HG03045 (cell line): Measurements from ENCODE around the gene CPSF3.
A peak's percentile ranks its signal among the peaks of the same experiment; 100 is the strongest.

ENCODE experiments used
- ATAC-seq: cut with Tn5 transposase; IDR thresholded peaks from one replicate; pipeline ENCODE4 v1.9.1; 2021; ENCODE audit warnings: mild to moderate bottlenecking, moderate library complexity; ENCODE audit not compliant: unreplicated experiment

The CPSF3 gene

DNA sequence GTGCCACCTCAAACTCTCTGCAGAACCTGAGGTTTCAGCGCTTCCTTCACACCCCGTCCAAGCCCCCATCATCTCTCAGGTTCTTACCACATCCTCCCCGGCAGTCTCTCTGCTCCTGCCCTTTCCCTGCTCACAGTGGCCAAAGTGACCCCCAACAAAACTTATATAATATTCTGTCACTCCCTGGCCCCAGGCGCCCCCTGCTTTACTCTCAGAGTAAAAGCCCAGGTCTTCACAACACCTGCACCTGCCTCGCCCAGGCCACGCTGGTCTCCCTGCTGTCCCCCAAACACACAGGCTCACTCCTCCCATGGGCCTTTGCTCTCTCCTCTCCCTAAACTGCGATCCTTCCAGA is 6.5 kb upstream of the CPSF3 start:
- ATAC-seq, result no peak

DNA sequence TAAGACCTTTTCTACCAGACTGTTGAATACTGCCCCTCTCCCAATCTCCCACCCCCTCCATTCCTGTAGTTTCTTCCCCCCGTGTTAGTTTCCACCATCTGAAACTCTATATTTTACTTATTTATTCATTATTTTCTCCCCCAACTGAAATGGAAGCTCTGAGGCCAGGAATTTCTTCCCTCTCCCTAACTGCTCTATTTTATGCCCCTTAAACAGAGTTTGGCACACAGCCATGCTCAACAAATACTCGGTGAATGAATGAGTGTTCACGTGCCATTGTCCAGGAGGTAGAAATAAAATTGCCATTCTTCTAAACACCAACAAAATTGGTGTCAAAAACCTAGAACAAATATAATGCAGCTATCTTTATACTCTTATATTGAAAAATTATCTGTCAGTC is 5.7 kb upstream of the CPSF3 start:
- no peak for ATAC-seq

DNA sequence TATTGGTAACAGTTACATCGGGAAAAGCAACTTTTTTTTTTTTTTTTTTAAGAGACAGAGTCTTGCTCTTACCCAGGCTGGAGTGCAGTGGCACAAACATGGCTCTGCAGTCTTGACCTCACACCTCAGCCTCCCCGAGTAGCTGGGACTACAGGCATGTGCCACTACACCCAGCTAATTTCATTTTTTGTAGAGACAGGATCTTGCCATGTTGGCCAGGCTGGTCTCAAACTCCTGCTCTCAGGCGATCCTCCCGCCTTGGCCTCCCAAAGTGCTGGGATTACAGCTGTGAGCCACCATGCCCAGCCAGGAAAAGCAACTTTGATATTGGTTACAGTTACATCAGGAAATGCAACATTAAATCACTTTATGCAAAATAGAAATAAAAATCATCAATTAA is 4.7 kb upstream of the CPSF3 start:
- ATAC-seq, result no peak

DNA sequence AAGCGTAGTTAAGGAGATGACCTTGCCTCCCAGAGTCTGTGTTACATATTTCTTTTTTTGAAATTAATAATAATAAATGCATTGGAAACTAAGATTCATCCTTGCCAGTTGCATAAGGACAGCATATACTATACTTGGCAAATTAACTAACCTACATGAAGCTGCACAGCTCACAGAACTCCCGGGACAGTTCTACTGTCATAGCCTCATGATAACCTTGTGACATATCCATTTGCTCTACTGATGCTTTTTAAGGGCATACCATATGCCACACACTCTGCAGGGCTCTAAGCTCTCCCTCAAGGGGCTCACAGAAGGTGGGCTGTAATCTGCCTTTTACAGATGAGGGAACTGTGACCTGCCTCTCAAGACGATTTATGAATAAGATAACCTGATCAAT is 3.9 kb upstream of the CPSF3 start:
- ATAC-seq, result no peak

DNA sequence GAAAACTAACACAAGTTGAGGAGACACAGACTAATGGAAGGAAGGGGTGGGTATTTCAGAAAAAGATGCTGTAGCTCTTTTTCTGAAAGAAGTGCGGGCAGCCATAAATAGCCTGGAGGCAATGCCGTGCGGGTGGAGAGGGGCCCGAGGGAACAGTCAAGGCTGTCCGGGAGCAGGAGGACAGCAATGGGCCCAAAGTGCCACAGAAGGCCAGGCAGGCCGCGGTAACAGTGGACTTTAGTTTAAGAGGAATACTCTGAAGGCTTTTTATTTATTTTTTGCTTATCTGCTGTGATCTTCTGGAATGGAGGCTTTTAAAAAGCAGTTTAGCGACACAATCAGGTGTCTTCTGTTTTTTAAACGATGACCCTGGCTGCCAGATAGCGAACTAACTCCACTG is 3.0 kb upstream of the CPSF3 start:
- no peak for ATAC-seq

DNA sequence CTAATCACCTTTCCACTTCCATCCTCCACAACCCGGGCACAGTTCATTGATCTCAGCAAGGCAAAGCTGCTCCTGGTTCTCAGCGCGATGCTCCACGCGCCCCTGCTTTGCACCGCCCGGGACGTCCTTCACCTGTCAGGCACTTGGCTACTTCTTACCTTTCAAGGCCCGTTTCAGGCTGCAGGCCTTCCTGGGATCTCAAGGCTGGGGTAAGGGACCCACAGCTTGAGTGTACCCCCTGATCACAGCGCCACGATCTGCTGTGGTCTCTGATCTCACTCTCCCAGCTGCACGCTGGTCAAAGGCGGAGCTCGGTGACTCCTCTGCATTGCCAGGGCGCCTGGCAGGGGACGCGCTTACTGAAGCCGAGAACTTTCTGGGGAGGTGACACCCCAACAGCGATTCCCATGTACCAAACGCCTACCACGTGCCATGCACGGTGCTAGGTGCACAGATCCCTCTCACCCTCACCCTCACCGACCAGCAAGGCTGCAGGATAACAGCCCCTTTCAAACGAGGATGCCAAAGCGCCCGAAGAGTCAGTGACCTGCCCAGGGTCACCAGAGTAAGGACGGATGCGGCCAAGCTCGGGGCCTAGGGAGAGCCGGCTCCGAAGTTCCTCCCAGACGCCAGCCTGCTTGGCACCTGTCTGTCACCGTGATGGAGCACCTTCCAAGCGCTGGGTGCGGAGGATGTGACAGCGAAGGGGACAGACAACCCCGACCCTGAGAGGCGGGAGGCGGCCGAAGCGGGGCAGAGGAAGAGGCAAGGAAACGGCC is 944 bp upstream of the CPSF3 start:
- ATAC-seq, result peak; percentile 21

DNA sequence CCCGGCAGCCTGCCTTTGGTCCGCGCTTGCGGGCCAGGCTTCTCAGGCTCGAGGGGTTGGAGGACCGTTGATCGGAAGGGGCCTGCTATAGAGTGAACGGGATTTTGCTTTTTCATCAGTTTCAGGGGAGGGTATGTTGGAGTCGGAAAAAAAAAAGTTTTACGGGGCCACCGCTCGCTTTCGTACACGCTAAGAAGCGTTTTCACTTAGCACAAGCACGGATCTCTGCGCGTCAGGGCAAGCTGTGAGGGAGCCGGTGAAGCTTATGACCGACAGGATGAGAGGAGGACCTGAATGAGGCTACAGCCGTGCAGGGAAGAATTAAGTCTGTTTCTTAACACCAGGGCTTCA is 443 bp downstream of the CPSF3 start:
- peak; percentile 7 for ATAC-seq

DNA sequence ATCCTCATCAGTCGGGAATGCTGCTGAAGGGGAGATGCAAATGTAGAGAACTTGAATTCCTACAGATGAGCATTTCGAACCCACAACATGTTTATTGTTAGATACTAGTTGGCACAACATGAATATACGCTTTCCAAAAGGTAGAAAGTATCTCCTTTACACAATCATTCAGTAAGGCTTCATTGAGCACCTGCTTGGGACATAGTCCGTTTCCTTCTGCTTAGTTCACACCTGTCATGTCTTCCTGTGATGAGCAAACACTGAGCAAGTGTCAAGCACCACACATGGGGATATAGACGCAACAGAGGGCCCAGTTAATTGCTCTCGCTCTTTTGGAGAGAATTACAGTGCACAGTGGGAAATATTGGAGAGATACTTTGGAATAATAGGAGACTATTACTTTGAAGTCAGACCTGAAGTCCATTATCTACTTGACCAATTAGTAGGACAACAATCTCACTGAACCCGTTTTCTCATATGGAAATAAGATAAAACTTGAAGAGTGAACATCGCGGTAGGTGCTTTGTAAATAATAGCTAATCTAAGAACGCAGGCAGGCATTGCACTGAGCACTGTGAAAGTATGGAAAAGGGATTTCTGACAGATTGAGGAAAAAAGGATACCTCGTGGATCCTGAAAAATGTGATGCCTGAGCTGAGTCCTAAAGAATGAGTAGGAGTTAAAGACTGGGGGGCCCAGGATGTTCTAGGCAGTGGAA is 1.2 kb downstream of the CPSF3 start:
- no peak for ATAC-seq

DNA sequence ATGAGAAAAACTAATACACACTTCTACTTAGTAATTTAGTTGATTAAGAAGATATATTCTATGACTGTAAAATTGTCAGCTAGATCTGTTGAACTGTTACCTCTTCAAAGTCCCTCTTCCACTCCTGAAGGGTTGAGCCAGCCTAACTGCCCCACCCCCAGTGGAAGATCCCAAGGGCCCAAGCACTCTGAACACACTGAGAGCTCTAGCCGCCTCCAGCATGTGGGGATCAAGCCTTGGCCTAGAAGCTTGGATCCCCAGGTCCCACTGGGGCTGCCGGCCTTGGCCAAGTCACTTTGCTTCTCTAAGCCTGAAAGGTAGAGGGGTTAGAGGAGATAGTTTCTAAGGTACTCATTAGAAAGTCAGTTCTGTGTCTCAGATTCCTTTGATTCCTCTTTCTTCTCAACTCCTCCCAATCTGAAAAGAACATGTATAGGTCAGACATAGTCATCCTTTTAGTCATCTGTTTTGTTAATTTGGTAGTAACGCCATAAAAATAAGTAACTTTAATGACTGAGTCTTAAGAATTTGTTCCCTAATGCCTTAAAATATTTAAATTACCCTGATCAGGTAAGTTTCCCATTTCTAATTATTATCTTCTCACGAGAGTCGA is 5.6 kb downstream of the CPSF3 start:
- no peak for ATAC-seq

DNA sequence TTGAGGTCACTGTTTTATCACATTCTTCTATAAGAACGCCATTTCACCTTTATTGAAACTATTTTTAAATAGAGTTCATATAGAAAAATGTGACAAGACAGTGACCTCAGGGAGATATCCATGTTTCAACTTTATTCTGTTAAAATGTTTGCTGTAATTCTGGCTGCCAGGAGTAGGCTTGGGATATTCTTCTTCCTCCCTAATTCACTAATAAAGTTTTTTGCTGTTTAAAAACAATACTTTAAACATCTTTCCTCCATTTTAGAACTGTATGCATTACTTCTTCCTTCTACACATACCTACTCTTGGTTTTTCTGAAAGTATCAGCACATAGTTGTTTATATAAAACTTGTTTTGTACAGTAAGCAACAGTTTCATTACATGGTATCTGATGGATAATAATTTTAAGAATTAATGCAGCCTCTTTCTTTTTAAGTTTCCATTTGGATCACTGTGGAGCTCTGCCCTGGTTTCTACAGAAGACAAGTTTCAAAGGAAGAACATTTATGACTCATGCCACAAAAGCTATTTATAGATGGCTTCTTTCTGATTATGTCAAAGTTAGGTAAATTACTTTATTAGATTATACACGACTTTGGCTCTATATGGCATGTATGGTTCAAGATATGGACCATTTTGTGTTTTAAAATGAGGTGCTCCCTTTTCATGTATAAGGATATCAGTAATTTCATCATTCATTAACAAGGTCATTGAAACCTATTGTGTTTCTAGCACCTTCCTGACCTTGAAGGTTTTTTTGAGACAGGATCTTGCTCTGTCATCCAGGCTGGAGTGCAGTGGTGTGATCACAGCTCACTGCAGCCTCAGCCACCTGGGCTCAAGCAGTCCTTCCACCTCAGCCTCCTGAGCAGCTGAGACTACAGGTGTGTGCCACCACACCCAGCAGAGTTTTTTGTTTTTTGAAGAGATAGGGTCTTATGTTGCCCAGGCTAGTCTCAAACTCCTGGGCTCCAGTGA is 7.2 kb downstream of the CPSF3 start:
- no peak for ATAC-seq

DNA sequence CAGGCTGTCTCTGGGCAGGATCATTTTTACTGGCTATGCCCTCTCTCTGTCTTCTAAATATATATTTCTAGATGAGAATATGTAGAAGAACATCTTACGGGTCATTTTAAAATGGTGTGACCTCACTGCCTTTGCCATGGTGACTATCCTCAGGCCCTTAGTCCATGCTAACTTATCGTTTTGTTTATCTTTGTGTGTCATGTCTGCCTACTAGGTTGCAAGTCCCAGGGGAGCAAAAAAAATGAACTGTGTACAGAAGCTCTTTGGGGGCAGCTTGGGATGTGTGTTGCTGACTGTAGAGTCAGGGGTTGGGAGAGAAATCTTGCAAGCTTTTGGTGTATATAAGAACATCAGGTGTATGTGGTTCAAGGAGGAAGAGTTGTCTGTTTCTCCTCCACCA is 11.0 kb downstream of the CPSF3 start:
- ATAC-seq, result no peak

DNA sequence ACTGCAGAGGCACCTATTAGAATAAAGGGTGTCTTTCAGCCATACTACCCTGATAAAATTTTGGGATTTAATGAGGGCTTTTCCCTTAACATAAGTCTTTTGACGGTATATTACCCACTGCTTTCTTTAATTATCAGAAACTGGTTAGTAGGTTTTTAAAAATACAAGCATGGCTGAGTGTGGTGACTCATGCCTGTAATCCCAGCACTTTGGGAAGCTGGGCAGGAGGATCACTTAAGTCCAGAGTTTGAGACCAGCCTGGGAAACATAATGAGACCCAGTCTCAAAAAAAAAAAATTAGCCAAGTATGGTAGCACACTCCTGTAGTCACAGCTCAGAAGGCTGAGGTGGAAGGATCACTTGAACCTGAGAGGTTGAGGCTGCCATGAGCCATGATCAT is 16.1 kb downstream of the CPSF3 start:
- ATAC-seq, result no peak

DNA sequence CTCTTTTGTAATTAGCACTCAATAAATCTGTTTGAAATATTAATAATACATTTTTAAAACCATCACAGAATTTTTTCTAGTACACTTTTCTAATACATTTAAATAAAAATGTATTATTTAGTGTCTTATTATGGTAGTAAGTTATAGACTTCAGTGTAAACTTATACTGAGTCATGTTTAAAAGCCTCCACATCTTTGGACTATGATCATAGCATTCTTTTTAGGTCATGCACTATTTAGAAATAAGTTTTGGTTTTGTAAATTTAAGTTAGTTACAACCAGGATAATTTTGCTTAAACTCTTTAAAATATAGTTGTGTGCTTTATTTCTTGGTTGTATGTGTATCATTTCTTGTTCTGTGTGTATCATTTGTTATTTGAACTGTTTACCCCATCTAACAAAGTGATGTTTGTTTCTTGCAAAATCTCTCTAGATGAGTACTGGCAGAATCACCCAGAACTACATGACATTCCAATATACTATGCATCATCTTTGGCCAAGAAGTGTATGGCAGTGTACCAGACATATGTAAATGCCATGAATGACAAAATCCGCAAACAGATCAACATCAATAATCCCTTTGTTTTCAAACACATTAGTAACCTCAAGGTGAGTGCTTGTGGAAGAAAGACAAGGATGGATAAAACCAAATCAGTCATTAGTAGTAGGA is 16.7 kb downstream of the CPSF3 start:
- ATAC-seq, result no peak

DNA sequence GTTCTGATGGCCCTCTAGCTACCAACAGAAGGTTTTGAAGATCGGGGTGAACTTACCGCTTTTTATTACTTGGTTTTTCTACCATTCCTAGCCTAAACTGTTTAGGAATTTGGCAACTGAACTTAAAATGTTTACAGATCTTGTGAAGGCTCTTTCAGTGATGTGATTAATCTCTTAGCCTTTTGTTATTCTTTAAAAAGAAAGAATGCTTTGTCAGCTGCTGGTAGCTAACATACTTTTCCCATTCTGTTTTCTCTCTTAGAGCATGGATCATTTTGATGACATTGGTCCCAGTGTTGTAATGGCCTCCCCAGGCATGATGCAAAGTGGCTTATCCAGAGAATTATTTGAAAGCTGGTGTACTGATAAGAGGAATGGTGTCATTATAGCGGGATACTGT is 18.1 kb downstream of the CPSF3 start:
- ATAC-seq, result no peak

DNA sequence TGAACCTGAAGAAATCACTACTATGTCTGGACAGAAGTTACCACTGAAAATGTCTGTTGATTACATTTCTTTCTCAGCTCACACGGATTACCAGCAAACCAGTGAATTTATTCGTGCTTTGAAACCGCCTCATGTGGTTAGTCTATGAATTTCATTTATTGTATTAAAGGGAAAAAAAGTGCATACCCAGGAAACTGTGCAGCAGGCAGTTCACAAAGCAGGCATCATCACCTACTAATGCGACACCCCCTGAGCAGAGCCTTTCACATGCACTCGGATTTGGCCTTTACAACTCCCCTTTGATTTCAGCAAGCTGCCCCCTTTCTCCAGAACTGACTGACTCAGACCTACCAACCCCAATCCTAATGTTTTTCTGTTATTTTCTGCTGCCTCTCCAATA is 20.1 kb downstream of the CPSF3 start:
- ATAC-seq, result no peak

DNA sequence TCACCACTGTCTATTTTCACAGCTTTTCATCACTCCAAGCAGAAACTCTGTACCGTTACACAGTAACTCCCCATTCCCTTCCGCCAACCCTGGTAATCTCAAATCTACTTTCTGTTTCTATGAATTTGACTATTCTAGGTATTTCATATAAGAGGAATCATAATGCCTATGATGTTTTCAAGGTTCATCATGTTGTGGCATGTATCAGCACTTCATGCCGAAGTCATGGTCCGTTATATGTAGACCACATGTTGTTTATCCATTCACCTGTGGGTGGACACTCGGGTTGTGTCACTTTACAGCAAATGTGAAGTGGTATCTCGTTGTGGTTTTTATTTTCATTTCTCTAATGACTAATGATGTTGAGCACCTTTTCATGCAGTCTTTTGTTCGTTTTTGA is 21.6 kb downstream of the CPSF3 start:
- no peak for ATAC-seq

DNA sequence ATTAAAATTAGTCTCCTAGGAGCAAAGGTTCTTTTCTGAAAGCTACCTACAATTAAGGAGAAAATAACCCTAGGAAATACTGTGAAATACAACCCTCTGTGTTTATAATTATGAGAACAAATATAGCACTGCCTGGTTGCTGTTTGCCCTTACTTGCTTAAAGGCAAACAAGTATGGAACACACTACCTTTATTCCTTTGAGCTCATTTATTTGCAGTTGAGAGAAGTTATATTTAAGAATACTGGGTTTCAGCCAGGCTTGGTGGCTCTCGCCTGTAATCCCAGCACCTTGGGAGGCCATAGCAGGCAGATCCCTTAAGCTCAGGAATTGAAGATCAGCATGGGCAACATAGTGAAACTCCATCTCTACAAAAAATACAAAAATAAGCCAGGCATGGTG is 27.8 kb downstream of the CPSF3 start:
- no peak for ATAC-seq

DNA sequence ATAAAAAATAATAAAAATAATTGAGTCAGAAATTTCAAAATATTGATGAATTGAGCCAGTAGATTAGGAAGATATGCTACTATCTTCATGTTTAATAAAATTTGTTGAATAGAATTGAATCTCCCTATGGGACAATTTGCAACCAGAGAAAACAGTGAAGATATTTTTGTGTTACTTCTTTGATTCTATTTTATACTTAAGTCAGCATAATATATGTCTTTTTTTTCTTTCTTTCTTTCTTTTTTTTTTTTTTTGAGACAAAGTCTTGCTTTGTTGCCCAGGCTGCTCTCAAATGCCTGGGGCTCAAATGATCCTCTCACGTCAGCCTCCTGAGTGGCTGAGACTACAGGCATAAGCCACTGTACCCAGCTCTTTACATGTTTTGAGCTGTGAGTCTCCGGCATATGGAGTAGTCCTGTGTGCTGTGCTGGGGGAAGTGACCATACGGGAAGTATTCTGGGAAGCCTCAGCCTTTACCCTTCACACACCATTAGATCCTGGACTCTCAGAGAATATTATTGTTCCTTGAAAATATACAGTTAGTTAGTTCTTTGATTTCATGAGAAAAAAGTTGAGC is 37.1 kb downstream of the CPSF3 start:
- no peak for ATAC-seq

DNA sequence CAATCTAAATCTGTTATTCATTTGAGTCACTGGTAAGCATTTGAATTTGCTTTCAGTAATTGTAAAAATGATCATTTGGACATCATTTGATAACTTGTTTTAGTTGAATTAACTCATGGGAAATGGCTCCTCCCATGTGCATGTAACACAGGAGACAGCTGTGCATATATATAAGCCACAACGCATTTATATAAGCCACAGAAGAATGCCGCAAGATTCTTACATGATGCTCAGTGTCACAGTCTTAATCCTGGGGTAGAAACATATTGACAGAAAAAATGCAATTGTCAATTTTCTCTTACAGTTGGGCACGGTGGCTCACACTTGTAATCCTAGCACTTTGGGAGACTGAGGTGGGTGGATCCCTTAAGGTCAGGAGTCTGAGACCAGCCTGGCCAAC is 37.6 kb downstream of the CPSF3 start:
- ATAC-seq, result no peak

DNA sequence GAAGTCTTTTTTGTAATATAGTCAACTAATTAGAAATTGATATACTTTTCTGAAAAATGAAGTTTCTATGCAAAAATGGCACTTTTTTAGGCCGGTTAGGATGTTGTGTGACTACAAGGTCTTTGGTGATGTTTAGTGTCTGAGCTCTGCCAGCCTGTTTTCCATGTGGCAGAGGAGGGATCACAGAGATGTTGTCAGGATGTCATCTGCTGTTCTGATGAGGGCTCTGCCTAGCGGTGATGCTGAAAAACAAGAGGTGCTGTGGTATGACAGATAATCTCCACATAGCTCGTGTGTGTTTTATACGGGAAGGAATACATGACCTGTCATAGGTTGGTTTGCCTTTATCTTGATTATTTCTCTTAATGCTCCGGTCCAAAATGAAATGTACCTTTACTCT is 38.9 kb downstream of the CPSF3 start:
- no peak for ATAC-seq
